NCI-H1105 treated with DMSO at 0.1 percent for 48 hours (cell line): ENCODE measurements around the gene LGR5.

ENCODE experiments used
- DNase-seq: peaks from one replicate; lab custom pipeline; 2025; lab: John Stamatoyannopoulos, UW

LGR5 gene

DNA sequence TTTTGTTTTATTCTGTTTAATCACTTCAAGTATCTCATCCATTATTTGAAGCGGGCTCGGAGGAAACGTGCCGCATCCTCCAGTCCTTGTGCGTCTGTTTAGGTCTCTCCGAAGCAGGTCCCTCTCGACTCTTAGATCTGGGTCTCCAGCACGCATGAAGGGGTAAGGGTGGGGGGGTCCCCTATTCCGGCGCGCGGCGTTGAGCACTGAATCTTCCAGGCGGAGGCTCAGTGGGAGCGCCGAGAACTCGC is 311 bp upstream of the LGR5 start:
- DNase-seq, result no peak

DNA sequence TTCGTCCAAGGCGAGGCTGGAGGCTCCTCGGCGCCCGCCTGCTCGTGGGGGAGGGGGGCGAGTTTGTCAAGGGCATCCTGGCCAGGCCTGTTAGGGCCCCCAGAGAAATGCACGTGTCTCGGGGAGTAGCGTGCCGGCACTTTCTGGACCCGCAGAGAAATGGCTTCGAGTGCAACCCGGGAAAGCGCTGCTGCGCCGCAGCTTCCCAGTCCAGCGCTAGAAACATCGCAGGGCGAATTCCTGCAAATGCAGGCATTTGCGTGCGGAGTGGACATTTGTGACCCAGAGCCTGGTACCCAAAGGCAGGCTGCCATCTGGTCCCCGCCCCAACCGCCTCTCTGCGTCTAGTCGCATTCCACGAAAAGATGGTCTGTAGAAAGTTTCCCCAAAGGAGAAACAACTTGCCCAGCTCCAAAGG is 756 bp downstream of the LGR5 start:
- no peak for DNase-seq

DNA sequence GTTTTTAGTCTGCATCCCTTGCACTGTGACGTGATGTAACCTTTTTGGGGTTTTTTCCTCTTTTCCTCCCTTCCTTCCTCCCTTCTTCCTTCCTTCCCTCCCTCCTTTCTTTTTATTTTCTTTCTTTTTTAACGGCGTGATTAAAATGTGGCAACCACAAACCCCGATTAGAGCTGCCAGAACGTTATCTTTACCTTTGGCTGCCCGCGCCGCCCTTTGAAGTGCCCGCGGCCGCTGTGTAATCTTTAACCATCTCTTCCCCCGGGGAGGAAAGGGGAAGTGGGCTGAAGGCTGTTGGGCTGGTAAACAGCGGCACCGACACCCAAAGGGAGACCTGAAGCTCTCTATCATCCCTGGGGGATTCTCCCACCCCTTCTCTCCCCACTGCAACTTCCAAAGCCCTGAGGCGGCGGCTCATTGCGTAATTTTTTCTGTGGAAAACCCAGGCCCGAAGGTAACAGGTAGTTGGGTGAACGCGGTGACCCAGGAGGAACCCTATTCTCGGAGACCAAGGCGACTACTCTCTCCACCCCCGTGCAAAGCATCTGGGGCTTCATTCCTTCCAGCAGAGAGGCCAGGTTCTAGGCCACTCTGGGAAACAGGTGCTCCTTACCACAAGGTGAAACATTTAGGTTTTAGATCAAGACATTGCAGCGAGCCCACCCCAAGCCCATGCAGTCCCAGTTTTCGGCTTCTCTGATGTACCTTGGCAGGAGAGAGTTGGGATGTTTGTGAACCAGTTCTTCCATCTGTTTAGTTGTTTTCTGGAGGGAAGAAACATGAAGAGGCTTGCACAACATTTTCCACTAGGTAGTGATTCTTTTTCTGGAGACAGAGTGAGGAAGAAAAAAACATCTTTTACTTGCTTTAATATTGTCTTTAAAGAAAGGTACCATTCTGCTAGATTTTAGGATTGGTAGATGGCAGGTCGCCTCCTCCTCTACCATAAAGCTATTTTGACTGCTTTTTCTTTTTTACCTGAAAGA is 1.5 kb downstream of the LGR5 start:
- no peak for DNase-seq

DNA sequence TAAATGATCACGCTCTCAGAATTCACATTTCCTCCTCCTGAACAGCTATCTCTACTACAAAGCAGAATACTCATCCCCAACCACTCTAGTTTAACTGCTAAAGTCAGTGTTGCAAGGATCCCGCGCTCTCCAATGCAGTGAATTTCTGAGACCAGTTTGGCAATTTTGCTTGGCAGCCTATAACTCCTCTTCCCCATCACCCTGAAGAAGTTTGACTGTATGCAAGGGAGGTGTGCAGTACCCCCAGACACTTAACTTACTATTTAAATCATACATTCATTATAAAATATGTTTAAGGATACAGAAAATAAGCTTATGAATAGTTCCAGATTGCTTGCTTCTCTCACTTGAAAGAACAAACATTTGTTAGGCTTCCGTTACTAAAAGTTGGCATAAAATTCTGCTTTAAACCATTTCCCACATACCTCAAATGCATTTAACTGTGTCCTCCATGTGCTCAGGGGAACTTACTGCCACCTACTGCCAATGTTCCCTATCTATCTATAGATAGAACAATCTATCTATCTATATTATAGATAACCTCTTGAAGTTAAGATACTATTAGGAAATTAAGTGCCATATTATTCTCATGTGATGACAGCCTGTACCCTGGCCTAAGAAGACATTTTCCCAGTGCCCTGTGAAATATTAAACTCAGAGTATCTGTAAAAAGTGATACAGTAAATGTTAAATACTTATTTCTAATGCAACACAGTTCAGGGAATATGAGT is 2.4 kb downstream of the LGR5 start:
- DNase-seq, result no peak

DNA sequence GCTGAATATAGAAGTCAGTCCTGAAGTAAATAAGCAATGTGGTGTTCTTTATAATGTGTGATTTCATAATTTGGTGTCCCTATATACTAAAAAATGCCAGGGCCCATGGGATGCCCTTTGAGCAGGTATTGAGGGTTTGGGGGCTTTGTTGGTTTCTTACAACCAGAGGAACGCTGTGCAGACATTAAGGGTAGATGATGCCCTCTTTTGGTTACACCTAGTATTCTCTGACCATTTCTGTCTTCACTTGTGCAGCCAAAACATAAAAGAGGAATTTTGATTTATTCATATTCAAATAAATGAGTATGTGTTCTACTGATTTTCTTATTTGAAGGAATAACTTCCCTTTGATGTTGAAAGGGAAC is 3.0 kb downstream of the LGR5 start:
- no peak for DNase-seq

DNA sequence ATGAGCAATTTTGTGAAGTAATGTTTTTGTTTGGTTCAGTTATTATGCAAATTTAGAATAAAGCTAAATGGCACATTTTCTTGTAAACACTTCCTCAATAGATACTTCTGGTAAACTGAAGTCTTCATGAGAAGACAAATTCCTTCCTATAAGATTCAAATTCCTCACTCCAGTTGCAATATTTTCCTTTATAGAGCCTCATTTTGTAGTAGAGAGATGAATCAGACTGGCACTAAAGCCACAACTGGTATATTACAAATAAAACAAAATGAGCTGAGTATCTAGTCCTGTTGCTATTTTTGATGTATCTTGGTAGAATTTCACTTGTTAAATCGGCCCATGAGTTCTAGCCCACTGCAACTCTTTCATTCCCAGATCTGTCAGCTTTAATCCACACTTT is 5.5 kb downstream of the LGR5 start:
- DNase-seq, result no peak

DNA sequence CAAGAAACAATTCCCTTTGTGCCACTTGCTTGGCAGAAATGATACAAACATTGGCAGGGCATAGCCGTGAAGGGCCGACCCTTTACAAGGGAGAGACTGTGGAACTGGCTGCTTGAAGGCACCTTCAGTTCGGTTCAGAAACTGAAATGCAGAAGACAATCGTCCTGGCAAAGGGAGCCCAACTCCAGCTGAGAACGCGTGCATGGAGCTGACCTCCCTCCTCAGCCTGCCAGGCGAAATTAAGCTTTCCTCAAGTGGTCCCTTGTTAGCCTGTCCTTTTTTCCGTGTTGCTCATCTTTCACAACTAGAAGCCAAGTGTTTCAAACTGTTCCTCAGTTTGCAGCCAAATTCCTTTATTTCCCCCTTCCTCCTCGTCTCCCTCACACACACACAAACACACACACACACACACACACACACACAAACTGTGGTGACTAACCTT is 8.1 kb downstream of the LGR5 start:
- DNase-seq, result no peak

DNA sequence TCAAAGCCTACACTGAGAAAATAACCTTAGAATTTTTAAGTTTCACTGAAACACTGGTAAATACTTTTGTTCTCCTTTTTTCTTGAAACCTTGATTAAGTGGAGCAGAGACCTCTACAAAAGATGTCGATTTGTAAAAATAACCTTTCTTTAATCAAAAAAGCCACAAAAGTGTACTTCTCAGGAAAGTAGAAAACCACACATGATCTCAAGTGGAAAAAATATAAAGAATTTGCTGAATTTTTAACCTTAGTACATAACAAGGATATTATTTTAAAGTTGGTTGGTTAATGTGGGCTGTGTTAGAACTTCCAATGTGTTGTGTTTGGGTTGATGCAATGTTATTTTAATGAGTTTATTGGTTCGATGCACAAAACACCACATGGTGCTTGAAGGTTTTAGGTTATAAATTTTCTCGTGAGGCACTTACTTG is 8.6 kb downstream of the LGR5 start:
- DNase-seq, result no peak

DNA sequence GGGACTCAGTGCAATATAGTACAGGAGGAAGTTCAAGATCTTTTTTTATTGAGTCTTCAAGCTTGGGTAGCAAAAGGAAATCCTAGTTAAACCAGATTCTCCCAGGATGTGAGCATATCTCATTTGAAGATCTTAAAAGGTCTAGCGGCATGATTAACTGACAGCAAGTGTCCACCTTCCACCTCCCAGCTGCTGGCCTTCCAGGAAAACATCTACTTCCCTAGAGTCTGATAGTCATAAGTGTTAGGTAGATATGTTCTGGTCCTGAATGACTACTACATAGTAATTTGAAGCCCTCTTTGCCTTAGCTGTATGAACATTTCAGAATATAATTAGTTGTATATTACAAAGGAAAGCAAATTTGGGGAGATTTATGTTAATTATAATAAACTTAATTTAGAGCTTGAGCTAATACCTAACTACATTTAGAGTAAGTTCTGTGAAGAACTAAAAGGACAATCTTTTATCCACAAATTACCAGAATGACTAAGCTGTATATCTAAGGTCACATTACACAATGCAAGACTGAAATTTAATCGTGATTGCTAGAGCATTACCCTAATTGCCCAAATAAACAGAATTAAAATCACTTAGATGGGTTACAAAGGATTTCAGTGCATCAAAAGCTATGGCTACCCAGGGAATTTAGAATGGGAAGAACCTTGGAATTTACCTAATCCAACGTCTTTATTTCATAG is 9.9 kb downstream of the LGR5 start:
- DNase-seq, result no peak

DNA sequence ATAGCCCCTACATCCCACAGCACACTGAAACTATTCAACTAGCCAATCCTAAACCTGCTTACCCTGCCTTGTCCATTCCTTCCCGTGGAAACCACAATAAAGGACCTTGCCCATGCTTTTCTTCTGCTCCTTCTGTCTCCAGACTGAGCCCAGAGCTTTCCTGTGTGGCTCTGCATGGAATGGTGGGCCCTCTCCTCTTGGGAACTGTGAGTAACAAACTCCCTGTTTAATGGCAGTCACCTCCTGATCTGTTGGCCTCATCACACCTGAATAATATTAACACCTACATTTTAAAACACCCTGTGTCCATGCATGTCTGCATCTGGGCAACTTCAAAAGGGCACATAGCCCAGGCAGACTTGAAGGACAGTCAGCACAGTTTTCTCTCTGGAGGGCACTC is 12.4 kb downstream of the LGR5 start:
- no peak for DNase-seq

DNA sequence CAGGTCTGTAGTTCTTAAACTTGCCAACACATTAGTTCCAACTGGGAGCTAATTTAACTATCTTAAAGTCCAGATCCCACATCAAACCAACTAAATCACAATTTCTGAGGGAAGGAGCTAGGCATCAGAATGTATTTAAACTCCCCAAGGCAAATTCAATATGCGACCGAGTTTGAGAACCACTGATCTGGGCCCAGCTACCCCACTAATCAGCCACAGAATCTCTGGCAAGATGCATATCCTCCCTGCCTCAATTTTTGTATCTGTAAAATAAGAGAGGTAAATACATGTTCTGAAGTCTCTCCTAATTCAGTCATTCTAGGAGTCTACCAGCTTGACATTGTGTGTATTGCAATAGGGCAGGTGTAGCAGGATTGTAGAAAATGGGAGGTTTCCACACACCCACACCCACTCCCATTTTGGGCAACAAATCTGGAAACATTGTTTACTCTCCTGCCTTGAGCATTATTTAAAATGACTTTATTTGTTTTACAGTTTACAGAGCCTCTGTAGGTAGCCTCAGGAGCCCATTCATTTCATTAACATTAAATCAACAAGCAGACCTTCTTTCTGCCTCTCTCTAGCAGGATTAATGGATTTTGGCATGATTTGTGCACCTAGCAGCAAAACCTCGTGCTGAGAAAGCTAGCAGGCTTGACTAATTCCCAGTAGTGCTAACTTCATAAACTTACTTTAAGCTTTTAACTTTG is 15.6 kb downstream of the LGR5 start:
- DNase-seq, result peak; percentile 96

DNA sequence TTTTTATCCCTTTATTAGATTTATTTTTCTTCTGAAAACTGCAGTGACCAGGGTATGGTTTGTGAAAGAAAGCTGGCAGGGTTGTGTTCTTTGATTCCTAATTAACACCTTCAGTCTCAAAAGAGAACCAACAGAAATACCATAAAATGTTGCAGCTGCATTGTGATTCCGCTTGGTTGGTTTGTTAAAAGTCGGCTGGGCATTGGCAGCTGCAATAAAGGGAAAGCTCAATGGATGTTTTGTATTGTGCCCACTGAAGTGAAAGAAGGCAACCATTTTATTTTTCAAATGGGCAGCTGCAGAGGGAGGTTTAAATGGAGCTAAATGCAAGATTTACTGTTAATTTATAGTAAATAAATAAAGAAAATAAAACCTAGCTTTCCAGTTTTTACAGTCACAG is 16.7 kb downstream of the LGR5 start:
- DNase-seq, result peak; percentile 91

DNA sequence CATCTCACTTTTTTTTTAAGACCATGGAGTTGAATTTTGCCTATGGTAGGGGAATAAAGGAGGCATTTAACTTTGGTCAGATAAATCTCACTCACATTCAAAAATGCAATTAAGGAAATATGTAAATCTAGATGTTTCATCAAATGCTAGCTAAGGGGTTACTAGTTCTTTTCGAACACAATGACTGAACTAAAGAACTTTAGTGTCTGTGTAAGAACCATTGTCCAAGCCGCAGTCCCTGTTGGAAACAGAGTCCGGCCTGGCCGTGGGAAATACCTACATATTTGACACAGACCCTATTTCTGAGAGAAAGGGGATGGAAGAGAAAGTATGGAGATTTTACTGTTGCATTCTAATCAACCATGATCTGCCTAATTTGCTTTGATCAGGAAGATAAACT is 17.4 kb downstream of the LGR5 start:
- peak; percentile 28 for DNase-seq

DNA sequence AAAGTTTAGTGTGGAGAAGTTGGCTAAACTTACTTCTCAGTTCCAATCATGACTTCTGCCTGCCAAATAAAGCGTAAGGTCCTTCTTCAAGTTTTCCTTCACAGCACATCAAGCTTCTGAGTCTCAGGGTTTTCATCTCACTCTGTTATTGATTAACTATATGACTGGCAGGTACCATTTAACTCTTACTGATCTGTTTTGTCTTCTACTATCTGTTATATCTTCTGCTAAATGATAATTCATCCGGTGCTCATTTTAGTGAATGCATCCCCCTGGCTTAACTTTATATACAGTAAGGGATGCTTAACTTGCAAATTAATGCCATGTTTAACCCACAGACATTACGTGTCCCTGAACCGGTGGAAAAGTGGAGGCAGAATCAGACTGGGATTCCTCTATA is 20.7 kb downstream of the LGR5 start:
- DNase-seq, result no peak

DNA sequence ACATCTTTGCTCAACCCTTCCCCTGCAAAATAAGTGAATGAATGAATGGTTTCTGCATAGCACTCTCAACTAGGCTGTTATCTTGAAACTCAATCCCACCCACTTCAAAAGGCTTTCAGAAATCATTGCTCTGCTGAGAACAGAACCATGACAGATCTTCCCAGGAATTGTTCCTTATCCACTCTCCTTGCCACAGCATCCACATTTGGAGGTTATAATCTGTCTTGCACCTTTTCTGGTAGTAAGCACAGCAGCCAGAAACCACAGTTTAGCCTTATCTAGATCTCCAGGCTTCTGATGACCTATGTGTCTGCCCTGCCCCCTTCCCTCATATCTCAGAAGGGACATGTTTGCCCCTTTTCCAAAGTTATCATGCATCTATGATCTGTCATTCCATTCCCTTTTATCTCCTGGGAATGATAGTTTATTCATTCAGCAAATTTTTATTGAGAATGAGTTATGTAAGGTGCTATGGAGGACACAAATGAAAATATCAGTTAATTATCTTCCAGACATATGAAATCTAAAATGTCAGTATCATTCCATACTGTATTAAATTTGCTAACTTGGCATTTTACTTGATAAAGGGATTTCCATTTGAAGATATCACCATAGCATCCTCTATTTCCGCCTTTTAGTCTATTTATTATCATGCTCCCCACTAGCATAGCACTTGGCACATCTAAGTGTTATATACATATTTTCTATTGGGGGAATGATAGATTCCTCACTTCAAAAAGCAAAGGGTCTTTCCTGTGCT is 21.4 kb downstream of the LGR5 start:
- DNase-seq, result no peak

DNA sequence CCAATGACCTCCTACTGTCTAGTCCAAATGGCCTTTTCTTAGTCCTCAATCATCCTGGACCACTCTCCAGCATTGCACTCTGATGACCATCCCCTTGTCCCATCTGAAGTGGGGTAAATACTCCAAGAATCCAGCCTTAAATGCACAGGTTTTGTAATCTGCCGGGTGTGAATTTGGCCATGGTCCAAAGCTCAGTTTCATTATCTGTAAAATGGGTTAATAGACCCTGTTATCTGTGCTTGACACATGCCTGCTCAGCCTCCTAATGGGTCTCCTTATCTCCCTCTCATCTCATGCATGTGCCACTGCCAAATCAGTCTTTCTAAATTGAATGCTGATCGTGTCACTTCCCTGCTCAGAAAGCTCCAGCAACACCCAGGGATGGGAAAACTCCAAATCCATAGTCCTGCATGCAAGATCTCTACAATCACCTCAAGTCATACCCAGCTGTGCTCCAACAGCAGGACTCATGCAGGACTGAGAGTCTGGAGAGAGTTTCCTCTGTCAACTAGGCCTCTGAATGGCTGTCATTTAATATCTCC is 22.3 kb downstream of the LGR5 start:
- DNase-seq, result no peak

DNA sequence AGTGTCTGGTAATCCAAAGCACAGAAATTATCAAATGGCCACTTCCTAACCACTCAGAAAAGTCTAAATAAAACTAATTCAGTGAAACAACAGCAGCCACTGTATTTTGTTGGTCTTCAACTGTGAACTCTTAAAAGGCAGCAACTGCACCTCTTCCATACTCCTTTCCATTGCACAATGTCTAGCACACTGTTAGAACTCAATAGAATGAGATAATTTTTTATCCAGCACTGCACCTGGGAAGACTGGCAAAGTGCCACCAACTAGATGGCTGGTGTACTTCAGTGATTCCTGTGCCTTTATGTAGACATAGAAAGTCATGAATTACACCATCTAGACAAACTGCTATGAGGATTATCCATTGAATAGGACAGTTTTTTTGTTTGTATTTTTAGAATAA is 26.2 kb downstream of the LGR5 start:
- peak; percentile 84 for DNase-seq

DNA sequence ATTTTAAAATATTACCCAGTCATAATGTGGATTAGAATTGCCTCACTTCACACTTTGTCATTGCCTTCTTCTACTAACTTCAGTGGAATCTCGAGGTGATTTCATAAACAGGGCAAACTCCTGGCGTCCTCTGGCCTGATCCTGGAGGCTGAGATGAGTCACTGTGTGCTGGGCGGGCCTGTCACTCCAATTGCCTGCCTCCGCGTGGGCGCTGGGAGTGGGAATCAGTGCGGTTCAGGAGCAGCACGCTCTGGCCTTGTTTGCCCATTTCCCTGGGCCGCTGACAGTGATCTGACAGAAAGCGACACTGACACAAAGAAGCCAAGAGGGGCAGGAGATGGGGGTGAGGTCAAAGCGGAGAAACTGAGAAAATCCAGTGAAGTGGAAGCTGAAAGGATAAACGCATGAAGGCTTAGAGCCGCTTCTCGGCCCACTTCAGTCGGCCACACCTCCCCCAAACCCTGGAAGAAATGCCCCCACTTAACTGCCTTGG is 29.7 kb downstream of the LGR5 start:
- DNase-seq, result no peak

DNA sequence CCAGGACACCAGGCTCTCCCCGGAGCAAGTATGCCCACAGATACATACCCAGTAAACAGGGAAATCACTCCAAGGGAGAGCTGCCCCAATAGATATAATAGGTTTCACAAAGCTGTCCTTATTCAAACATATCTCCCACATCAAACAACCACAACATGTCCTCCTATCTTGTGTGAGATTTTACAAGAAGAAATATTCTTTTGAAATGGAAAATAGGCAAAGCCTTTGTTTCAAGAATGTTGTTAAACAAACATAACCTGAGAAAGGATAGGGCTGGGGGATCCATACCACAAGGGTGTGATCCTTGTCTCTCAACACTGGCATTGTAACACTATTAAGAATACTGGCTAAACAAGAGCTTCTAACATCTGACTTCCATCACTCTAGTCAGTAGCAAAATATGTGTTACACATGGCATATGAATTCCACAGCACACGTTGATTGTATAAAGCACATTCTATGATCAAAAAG is 32.9 kb downstream of the LGR5 start:
- DNase-seq, result no peak

DNA sequence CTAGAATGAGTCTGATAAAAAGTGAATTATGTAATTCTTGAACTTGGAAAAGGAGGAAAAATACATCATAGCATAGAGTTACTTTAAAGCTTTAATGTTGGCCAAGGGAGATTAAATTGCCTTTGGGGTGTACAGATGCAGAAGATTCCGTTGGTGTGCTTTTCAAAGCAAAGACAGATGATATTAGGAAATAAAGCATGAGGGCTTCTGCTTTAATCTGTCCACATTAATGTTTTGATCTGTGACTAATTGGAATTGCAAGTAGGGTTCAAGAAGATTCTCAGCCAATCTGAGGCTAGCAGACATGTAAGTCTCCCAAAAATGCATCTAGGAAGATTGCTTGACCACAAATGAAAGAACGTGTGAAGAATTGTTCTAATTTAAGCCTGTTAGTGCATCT is 35.2 kb downstream of the LGR5 start:
- no peak for DNase-seq

DNA sequence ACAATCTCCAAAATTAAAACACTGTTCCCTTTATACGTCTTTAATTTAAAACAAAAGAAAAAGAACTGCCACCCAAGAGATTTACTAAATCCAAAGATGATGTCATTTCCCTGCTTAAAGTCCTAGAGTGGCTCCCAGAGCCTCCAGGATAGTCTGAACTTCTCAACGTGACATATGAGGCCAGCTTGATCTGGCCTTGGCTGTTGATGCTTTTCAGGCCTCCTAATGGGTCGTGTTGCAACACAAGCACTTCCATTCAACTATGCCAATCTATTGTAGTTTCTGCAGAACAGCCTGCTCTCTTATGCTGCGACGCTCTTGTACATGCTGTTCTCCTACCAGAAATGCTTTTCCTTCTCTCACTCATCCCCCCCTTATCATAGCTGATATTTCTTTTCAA is 35.7 kb downstream of the LGR5 start:
- no peak for DNase-seq
